Measurements from ENCODE around the gene GPR160. TPM values are rescaled to one million over a fixed set of nuclear protein-coding genes. Genes with fewer than 3 reads are reported as not detected.

The GPR160 gene
- total RNA-seq, 1 experiment from 2014 or later: 9.9 TPM

GRCh38 chr3:170111147-170111771 lies 73.5 kb downstream of the GPR160 start:
- peaks cover 4% of the 10 kb centered on the region in 2 experiments; a peak in 1 of 4 replicates for H3K36me3 ChIP-seq (ENCODE audit: control insufficient read depth in 1 of 2, insufficient read depth in 2 of 2, low read length in 2 of 2)
- BruUV-seq (replicated peaks): no TSS peak
- H3K9me2 ChIP-seq (ENCODE audit: insufficient read depth): no peaks in the 10 kb centered on the region
- H3K79me2 ChIP-seq (ENCODE audit: insufficient read depth, low read length): no peaks in the 10 kb centered on the region
- POLR2A ChIA-PET: no interaction called here
- no peaks in the 10 kb centered on the region for H3K4me1 ChIP-seq (ENCODE audit: control insufficient read depth in 1 of 2, insufficient read depth in 2 of 2, low read length in 2 of 2)
- intact Hi-C loops (cut with micrococcal nuclease): no loop called here
- H4K20me1 ChIP-seq (ENCODE audit: insufficient read depth): no peaks in the 10 kb centered on the region
- CTCF ChIA-PET: no interaction called here
- H3K9ac ChIP-seq (ENCODE audit: low read length): no peak overlapping the region
- TF ChIP-seq JUND (IDR thresholded peaks at IDR 0.05): no peak
- TF ChIP-seq MAX (IDR thresholded peaks at IDR 0.05): no peak
- no peak for TF ChIP-seq REST (IDR thresholded peaks at IDR 0.05; ENCODE audit: low read depth)
- TF ChIP-seq, protein P1, sequence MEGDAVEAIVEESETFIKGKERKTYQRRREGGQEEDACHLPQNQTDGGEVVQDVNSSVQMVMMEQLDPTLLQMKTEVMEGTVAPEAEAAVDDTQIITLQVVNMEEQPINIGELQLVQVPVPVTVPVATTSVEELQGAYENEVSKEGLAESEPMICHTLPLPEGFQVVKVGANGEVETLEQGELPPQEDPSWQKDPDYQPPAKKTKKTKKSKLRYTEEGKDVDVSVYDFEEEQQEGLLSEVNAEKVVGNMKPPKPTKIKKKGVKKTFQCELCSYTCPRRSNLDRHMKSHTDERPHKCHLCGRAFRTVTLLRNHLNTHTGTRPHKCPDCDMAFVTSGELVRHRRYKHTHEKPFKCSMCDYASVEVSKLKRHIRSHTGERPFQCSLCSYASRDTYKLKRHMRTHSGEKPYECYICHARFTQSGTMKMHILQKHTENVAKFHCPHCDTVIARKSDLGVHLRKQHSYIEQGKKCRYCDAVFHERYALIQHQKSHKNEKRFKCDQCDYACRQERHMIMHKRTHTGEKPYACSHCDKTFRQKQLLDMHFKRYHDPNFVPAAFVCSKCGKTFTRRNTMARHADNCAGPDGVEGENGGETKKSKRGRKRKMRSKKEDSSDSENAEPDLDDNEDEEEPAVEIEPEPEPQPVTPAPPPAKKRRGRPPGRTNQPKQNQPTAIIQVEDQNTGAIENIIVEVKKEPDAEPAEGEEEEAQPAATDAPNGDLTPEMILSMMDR (IDR thresholded peaks at IDR 0.05 in 2 of 3, conservative IDR thresholded peaks at IDR 0.05 in 1 of 3; ENCODE audit: borderline replicate concordance in 1 of 3, insufficient read depth in 1 of 3, low read depth in 2 of 3, low read length in 2 of 3): no peak
- TF ChIP-seq YY1 (IDR thresholded peaks at IDR 0.05; ENCODE audit: extremely low read depth, insufficient replicate concordance, low read depth, low read length): no peak
- TF ChIP-seq EGR1 (IDR thresholded peaks at IDR 0.05; ENCODE audit: low read depth): no peak
- no peak for TF ChIP-seq ELF1 (IDR thresholded peaks at IDR 0.05; ENCODE audit: borderline replicate concordance, low read depth)
- TF ChIP-seq RAD21 (IDR thresholded peaks at IDR 0.05; ENCODE audit: low read depth): no peak
- no peak for TF ChIP-seq ATF3 (IDR thresholded peaks at IDR 0.05)
- no peak for TF ChIP-seq TCF7L2 (IDR thresholded peaks at IDR 0.05; ENCODE audit: borderline replicate concordance, extremely low read depth, insufficient read depth, insufficient read length)
- TF ChIP-seq, protein P2, sequence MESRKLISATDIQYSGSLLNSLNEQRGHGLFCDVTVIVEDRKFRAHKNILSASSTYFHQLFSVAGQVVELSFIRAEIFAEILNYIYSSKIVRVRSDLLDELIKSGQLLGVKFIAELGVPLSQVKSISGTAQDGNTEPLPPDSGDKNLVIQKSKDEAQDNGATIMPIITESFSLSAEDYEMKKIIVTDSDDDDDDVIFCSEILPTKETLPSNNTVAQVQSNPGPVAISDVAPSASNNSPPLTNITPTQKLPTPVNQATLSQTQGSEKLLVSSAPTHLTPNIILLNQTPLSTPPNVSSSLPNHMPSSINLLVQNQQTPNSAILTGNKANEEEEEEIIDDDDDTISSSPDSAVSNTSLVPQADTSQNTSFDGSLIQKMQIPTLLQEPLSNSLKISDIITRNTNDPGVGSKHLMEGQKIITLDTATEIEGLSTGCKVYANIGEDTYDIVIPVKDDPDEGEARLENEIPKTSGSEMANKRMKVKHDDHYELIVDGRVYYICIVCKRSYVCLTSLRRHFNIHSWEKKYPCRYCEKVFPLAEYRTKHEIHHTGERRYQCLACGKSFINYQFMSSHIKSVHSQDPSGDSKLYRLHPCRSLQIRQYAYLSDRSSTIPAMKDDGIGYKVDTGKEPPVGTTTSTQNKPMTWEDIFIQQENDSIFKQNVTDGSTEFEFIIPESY (IDR thresholded peaks at IDR 0.05; ENCODE audit: extremely low read depth, insufficient replicate concordance, low read length): no peak
- no peak for TF ChIP-seq SP1 (IDR thresholded peaks at IDR 0.05; ENCODE audit: low read depth)
- no peak for TF ChIP-seq EZH2 (IDR thresholded peaks at IDR 0.05)
- TF ChIP-seq POLR2A (IDR thresholded peaks at IDR 0.05; ENCODE audit: borderline replicate concordance, extremely low read depth, insufficient read depth, insufficient read length): no peak
- TF ChIP-seq CBX3 (IDR thresholded peaks at IDR 0.05; ENCODE audit: low read depth): no peak
- TF ChIP-seq ZNF274 (IDR thresholded peaks at IDR 0.05; ENCODE audit: low read depth, low read length): no peak
- TF ChIP-seq SIN3A (IDR thresholded peaks at IDR 0.05; ENCODE audit: low read depth): no peak
- no peak for TF ChIP-seq SRF (IDR thresholded peaks at IDR 0.05; ENCODE audit: low read depth)
- no peak for TF ChIP-seq POLR2AphosphoS5 (IDR thresholded peaks at IDR 0.05; ENCODE audit: low read depth, low read length)
- no peak for TF ChIP-seq CEBPB (IDR thresholded peaks at IDR 0.05; ENCODE audit: low read depth)
- ATAC-seq (no peak), DNase-seq (ENCODE audit: low read depth, low spot score) (no peak)
- RAD21 ChIA-PET (ENCODE audit: low non-redundant PET in 1 of 2, low total read pairs in 2 of 2, uncharacterized antibody in 2 of 2, unreplicated experiment in 2 of 2): no interaction called here
- no peaks in the 10 kb centered on the region for H3K9me3 ChIP-seq (ENCODE audit: control insufficient read depth in 1 of 2, insufficient read depth in 1 of 2, low read depth in 1 of 2, low read length in 2 of 2)
- H3K27ac ChIP-seq (ENCODE audit: low read depth, low read length): no peak overlapping the region
- no peak overlapping the region for H3K4me3 ChIP-seq (replicated peaks in 1 of 2; ENCODE audit: low read depth in 1 of 2, low read length in 2 of 2)
- no peaks in the 10 kb centered on the region for H3K27me3 ChIP-seq (ENCODE audit: insufficient read depth, low read length)
- H2AFZ ChIP-seq (ENCODE audit: low read depth, low read length, poor library complexity, severe bottlenecking): no peak overlapping the region
- H3K4me2 ChIP-seq (ENCODE audit: low read length): no peak overlapping the region
